Astrocyte of the cerebellum (primary cell): ENCODE measurements around the gene FBXO46.

Source experiments
- DNase-seq: peaks from one replicate; pipeline ENCODE4 v3.0.0-alpha.2; 2011; ENCODE audit warnings: low read depth
- H3K4me3 ChIP-seq: 2 replicates; pipeline ENCODE4 v1.5.1; 2011; ENCODE audit warnings: mild to moderate bottlenecking, low read depth, low read length, moderate library complexity
- in situ Hi-C: cut with HindIII; loops from 2 replicates; pipeline ENCODE4 v1.10.0; 2017; ENCODE audit warnings: low sequenced_read_pairs
- TF ChIP-seq, protein P1 (sequence below): IDR thresholded peaks from 2 replicates; pipeline ENCODE4 v1.5.1; 2012; ENCODE audit warnings: low read length, low read depth, moderate library complexity, mild to moderate bottlenecking; ENCODE audit errors: missing control alignments

The FBXO46 gene

DNA sequence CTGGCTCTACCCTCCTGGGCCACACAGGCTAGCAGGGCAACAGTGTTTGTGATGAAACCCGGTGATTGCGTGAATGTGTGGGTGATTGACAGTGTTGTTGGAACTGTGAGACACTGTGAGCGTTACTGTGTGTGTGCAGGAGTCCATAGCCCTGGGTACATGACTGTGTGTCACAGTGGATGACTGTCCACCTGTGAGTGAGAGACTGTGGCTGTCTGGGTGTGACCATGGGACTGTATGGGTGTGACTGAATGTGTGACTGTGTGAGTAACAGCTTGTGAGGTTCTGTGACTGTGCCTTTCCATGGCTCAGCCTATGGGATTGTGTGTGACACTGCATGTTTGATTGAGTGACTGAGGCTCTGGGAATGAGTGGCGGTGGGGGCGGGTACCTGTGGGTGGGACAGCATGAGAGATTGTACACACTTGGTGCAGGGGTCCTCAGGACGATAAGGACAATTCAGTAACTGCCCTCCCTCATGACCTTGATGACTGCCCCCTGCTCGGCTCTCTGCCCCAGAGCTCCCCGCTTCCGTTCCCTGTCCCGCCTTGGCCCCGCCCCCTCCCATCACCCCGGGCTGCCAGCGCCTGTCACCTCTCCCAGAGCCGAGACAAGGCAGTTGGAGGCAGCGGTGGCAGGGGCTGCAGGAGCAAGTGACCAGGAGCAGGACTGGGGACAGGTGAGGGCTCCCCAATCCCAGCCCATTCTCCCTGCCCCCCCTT lies 62.9 kb downstream of the FBXO46 start, which contains the start of gene GIPR:
Gene GIPR (plus strand): TSS at position 602 of the 722 bp plus-strand sequence. CDS start 1,300 bp downstream, outside the sequence.
- TF ChIP-seq, protein P1, sequence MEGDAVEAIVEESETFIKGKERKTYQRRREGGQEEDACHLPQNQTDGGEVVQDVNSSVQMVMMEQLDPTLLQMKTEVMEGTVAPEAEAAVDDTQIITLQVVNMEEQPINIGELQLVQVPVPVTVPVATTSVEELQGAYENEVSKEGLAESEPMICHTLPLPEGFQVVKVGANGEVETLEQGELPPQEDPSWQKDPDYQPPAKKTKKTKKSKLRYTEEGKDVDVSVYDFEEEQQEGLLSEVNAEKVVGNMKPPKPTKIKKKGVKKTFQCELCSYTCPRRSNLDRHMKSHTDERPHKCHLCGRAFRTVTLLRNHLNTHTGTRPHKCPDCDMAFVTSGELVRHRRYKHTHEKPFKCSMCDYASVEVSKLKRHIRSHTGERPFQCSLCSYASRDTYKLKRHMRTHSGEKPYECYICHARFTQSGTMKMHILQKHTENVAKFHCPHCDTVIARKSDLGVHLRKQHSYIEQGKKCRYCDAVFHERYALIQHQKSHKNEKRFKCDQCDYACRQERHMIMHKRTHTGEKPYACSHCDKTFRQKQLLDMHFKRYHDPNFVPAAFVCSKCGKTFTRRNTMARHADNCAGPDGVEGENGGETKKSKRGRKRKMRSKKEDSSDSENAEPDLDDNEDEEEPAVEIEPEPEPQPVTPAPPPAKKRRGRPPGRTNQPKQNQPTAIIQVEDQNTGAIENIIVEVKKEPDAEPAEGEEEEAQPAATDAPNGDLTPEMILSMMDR, result no peak
- H3K4me3 ChIP-seq, result peak within 1 kb of the TSS; percentile 21
- in situ Hi-C loops, result no loop called here
- no peak for DNase-seq

DNA sequence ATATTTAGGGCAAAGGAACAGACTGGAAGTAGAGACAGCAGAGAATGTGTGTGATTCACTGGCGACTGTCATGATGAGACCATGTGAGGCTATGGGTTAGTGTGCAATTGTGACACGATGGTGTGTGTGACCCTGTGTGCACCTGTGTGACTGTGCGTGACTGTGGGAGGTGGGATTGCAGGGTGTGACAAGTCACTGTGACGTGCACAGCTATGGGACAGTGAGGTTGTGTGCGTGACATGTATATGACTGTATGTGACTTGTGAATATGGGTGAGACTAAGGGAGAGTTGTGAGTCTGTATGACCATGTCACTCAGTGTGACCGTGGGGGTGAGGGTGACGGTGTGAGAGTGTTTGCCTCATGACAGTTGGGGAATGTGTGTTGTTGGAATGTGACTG lies 66.1 kb downstream of the FBXO46 start:
- TF ChIP-seq, protein P1, result no peak
- in situ Hi-C loops, result no loop called here
- DNase-seq, result no peak
- H3K4me3 ChIP-seq, result no peak overlapping the region

DNA sequence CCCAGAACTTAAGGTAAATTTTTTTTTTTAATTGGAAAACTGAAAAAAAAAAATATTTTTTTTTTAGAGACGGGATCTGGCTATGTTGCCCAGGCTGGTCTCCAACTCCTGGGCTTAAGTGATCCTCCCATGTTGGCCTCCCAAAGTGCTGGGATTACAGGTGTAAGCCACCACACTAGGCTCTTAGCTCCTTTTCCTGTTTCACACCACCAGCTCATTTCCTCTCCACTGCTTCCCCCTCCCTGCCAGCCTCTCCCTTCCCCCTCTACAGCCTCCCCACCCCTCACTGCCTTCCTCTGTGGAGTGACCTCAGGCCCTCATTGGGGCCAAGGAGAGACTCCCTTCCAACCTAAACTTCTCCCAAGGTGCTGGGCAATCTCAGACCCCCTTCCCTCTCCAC lies 66.9 kb downstream of the FBXO46 start:
- no peak for DNase-seq
- H3K4me3 ChIP-seq, result no peak overlapping the region
- in situ Hi-C loops, result no loop called here
- TF ChIP-seq, protein P1, result no peak

DNA sequence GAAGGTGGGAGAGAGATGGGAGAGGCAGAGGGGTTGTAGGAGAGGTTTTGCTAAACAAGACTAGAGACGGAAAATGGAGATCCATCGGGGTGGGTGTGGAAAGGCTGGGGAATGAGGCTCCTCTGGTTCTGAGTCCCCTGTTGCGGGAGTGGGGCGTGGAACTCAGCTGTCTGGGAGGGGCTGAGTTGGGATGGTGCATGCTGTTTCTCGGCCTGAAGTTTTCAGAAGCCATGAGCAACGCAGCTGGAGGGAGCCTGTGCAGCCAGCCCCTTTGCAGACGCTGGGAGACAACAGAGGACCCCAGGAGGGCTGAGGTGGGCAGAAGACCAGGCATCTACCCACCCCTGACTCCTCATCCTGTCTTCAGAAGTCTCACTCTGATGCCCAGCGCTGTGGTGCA lies 70.1 kb downstream of the FBXO46 start:
- in situ Hi-C loops, result no loop called here
- no peak overlapping the region for H3K4me3 ChIP-seq
- no peak for DNase-seq
- TF ChIP-seq, protein P1, result no peak
